HG02623 (cell line): ENCODE data around the gene C19orf44.

Experiments
- ATAC-seq: cut with Tn5 transposase; IDR thresholded peaks from one replicate; pipeline ENCODE4 v1.9.1; 2021; ENCODE audit warnings: moderate library complexity; ENCODE audit not compliant: unreplicated experiment

The C19orf44 gene

DNA sequence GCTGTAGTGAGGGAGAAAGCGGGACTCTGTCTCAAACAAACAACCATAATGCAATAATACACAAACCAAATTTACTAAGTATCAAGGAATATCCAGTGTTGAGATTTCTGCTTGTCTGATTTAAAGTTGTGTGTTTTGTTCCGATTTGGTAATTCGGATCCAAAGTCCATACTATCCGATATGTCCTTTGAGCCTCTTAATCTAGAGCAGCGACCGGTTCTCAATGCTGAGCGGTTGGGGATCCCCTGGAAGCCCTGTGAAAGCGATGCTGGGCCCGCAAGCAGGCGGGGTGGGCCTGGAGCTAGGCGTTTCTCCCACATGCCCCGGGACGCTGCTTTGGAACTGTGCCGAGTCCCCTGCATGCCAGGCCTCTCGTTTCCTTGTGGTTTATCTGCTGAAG, 20.2 kb downstream of the C19orf44 start:
- ATAC-seq: no peak

GRCh38 chr19:16516923-16517610, 20.9 kb downstream of the C19orf44 start:
- no peak for ATAC-seq

DNA sequence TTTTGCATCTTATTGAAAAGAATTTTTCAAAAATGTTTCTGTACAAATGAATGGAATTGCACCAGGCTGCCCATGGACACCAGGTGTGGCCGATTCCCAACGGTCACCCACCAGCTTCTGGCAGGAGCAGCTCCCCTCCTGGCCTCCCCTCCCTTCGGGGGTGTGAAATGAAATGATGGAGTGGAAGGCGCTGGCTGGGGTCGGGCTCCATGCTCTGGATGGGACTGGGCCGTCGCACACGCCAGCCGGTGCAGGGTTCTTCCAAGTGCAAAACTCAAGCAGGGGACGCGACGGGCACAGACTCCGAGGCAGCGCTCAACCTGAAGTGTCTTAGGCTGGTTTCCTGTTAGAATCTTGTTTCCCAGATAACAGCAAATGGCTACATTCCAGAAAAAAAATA, 21.9 kb downstream of the C19orf44 start:
- no peak for ATAC-seq

DNA sequence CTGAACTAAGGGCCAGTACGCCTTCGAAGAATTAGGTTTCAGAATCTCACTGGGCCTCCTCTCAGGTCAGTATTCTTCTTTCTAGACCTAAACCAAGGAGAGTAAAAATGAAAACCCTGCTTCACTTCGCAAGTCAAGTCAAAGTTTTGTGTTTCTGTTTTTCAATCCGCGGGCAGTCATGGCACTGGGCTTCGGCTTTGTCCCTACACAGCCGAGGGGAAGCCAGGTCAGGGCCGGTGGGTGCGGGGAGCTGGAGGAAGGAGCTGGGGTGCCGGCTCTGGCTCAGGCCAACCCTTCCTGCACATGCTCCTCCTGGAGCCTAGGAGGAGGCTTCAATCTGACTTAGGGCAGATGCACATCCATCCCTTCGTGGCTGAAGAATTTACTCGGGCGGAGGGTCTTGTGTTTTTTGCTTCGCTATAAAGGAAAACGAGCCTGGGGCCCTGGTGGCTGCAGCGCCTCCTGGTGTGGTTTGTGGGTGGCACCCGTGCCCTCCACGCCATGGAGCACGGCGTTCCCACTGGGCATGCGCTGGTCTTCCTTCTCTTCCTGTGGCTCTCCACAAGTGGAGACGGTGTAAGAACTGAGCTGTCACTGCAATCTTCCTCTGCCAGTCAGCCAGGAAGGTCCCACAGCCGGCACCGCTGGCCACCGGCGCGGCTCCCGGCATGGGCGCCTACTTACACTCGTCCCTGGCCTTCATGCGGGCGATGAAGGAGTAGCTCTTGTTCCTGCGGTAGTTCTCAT, 22.5 kb downstream of the C19orf44 start:
- no peak for ATAC-seq

DNA sequence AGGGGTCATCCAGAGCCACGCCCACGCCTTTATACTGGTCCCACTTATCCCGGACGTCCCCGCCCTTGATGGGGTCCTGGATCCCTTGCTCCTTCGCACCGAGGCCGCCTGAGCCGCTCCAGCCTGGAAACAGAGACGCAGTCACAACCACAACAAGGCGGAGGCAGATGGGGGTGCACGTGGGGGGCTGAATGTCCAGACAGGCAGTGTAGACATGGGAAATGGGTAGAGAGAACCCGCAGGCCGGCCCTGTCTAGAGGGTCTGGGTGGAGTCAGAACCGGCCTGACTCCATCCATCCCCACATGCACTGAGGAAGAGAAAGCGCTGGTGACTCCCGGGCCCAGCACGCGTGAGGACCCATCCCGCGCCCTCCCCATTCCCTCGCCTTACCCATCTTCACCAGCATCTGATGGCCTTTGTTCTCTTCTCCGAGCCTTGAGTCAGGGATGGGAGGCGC, 23.1 kb downstream of the C19orf44 start:
- no peak for ATAC-seq

GRCh38 chr19:16520074-16520973, 24.1 kb downstream of the C19orf44 start:
- ATAC-seq: no peak

GRCh38 chr19:16520986-16521624, 24.9 kb downstream of the C19orf44 start:
- no peak for ATAC-seq

GRCh38 chr19:16521715-16522289, 25.6 kb downstream of the C19orf44 start:
- ATAC-seq: no peak

- no peak for ATAC-seq
Measured at GRCh38 chr19:16522559-16523377, 26.6 kb downstream of the C19orf44 start.

GRCh38 chr19:16524991-16525734, 29.0 kb downstream of the C19orf44 start:
- ATAC-seq: no peak

DNA sequence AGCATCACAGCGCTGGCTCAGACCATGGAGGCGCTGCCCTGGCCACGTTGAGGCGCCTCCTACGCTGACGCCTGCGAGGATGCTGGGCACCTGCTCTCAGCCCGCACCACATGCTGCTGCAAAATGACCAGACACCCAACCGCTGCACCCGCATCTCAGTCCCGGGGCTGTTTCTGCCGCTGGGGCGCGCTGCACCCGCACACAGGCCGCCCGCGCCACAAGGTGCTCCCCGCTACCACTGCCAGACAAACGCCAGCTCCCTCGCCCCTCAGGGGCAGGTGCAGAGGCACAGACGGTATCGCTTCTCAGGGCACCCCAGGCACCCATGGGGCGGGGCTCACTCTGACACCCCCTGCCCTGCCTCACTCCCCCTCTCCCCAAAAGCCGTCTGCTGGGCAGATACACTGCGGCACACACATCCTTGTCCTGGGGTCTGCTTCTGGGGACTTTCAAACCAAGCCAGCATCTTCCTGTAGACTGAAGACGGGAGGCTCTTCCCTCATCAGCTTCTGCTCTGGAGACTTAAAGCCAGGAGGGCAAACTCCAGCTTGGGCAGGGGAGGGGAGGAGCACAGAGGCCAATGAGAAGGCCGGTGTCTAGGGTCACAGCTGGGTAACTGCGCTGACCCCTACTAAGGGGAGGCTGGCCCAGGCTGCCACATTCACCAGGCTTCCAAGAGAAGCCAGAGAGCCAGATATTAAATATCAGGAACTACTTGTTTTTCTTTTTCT, 29.7 kb downstream of the C19orf44 start:
- no peak for ATAC-seq

DNA sequence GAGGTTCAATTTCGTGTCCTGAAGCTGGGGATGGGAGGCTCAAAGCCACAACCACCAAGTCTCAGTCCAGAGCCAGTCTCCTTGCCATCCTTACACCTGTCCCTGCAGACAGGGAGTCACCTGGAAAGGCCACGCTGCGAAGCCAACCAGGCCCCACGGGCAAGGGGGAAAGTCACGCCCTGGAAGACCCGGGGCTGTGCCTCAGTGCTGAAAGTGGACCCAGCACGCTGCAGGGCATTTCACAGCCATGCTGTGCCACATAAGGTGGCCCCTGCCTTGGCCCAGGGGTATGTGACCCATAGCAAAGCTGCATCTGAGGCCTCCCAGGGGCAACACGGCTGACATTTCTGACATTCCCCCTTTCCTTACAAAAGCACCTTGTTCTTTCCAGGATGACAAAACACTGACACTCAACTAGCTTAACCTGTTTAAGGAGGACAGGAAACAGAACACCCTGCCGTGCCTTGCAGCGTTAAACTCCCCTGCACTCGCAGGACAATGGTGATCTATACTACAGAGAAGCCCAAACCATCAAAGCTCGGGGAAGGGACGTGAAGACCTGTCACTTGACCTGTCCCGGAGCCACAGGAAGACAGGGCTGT, 31.2 kb downstream of the C19orf44 start:
- ATAC-seq: no peak

DNA sequence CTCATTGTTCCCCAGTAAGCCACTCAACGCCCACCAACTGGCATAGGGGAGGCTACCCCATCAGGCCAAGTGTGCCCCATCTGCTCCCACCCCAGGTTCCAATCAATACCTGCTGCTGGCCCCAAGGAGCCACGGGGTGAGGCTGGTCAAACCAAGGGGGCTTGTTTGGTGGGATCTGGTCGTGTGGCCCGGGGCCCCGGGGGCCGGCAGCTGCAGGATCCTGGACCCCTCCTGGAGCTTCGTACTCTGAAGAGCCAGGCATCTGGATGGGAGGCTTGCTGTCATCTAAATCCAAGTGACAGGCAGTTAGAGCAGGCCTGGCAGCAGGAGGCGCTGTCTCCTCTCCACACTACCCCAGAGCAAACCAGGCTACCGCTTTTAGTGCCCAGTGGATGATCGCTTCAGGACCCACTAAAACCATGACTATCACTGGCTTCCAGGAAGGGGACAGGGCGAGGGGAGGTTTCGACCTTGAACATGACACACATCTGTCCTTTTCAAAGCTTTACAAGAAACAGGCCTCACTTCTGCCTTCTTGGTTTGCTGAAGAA, 31.9 kb downstream of the C19orf44 start:
- ATAC-seq: no peak

DNA sequence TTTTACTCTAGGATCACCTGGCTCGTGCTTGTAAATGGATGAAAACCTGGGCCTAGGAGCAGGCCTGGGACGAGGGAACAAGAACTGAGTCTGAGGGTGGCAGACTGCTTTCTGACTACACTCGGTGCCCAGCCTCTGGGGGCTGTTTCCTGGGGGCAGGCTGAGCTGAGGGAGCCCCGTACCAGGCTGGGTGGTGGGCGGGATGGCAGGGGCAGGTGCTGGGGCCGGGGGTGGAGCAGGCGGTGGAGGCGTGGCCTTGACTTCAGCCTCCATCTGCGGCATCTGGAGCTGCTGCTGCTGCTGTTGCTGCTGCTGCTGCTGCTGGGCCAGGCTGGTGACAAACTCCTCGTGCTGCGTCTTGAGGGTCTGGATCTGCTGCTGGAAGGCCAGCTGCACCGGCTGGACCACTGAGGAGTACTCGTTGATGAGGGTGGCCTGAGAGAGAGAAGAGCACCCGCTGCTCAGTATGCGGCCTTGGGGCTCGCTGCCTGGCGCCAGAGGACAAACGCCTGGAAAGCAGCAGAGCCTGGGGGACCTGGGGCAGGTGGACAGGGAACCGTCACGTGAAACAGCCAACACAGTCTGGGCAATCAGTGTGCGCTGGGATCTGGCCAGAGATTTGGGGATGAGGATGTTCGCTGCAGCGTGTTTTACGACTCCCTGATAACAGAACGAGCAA, 33.4 kb downstream of the C19orf44 start:
- ATAC-seq: no peak

GRCh38 chr19:16530540-16531379, 34.6 kb downstream of the C19orf44 start:
- ATAC-seq: no peak

GRCh38 chr19:16531380-16531669, 35.1 kb downstream of the C19orf44 start:
- ATAC-seq: no peak
